BJ (cell line): ENCODE results near the gene MORF4L1. TPM values are rescaled to one million over a fixed set of nuclear protein-coding genes. Genes with fewer than 3 reads are reported as not detected.
"Not testable (repeated sequence)": the region's sequence is repeated elsewhere in the genome, so short reads cannot be mapped to it uniquely, and the experiment has no call there.

ENCODE experiments used
- CTCF ChIA-PET: fragments of 350-600 bp; formaldehyde crosslinking; extraction: SDS; loops from one replicate; lab custom pipeline; 2021; ENCODE audit warnings: antibody characterized with exemption, inconsistent platforms; lab: Yijun Ruan, JAX
- POLR2A ChIA-PET: fragments of 300-600 bp; sonication (Branson Sonifier 250); formaldehyde crosslinking; extraction: SDS; loops from one replicate; lab custom pipeline; 2021; ENCODE audit warnings: antibody characterized with exemption; lab: Charles Lee
- DNase-seq: peaks from one replicate; pipeline ENCODE4 v3.0.0-alpha.2; 2011; ENCODE audit warnings: low read depth
- H3K27me3 ChIP-seq: 2 replicates; pipeline ENCODE4 v1.6.0; 2011; ENCODE audit warnings: low read length; ENCODE audit not compliant: control insufficient read depth, insufficient read depth
- H3K36me3 ChIP-seq: 2 replicates; pipeline ENCODE4 v1.5.1; 2011; ENCODE audit warnings: low read length; ENCODE audit not compliant: control insufficient read depth, insufficient read depth
- H3K4me3 ChIP-seq: 2 replicates; pipeline ENCODE4 v1.5.1; 2011; ENCODE audit warnings: low read depth, mild to moderate bottlenecking, control low read depth, low read length
- polyA plus RNA-seq: library from polyadenylated mRNA; depleted of rRNA; stranded (reverse); fragments of >200 nt; gene quantifications from 2 replicates; pipeline ENCODE4 v1.2.3, GENCODE V29; 2011
- TF ChIP-seq, protein P1 (sequence below): IDR thresholded peaks from 2 replicates; pipeline ENCODE4 v1.5.1; 2011; ENCODE audit warnings: low read depth, mild to moderate bottlenecking, control low read depth, inconsistent platforms, low read length, moderate library complexity; ENCODE audit not compliant: insufficient read depth

The MORF4L1 gene
- polyA plus RNA-seq, 1 experiment, result 199 TPM

GRCh38 chr15:78872972-78873792, 492 bp downstream of the MORF4L1 start:
- CTCF ChIA-PET, result interaction anchor here (0.6 to 3.3 kb wide), 9 partner anchors 9 to 105 kb away, joined by 3 to 20 read pairs (median 3); no protein-coding TSS in a partner anchor

GRCh38 chr15:78873793-78874765, 1.4 kb downstream of the MORF4L1 start:
- TF ChIP-seq, protein P1, sequence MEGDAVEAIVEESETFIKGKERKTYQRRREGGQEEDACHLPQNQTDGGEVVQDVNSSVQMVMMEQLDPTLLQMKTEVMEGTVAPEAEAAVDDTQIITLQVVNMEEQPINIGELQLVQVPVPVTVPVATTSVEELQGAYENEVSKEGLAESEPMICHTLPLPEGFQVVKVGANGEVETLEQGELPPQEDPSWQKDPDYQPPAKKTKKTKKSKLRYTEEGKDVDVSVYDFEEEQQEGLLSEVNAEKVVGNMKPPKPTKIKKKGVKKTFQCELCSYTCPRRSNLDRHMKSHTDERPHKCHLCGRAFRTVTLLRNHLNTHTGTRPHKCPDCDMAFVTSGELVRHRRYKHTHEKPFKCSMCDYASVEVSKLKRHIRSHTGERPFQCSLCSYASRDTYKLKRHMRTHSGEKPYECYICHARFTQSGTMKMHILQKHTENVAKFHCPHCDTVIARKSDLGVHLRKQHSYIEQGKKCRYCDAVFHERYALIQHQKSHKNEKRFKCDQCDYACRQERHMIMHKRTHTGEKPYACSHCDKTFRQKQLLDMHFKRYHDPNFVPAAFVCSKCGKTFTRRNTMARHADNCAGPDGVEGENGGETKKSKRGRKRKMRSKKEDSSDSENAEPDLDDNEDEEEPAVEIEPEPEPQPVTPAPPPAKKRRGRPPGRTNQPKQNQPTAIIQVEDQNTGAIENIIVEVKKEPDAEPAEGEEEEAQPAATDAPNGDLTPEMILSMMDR, result no peak
- H3K36me3 ChIP-seq, result no peaks in the 10 kb centered on the region
- DNase-seq, result no peak
- ChIA-PET CTCF (interaction anchor here (0.6 to 3.3 kb wide), 6 partner anchors 8 to 72 kb away, joined by 3 to 20 read pairs (median 4); no protein-coding TSS in a partner anchor), POLR2A (interaction anchor here (1.3 kb wide), 1 partner anchor 14 kb away, joined by 4 read pairs; no protein-coding TSS in a partner anchor)
- no peaks in the 10 kb centered on the region for H3K27me3 ChIP-seq
- H3K4me3 ChIP-seq, result peak overlapping the region; percentile 100

More at GRCh38 chr15:78872972-78873792, 492 bp downstream of the MORF4L1 start:
- TF ChIP-seq, protein P1, result peak; percentile 63
- H3K27me3 ChIP-seq, result no peaks in the 10 kb centered on the region
- H3K4me3 ChIP-seq, result peak overlapping the region; percentile 100
- peak; percentile 74 for DNase-seq
- POLR2A ChIA-PET, result interaction anchor here (0.5 to 1.3 kb wide), 4 partner anchors 13 to 145 kb away, joined by 3 to 5 read pairs (median 4); no protein-coding TSS in a partner anchor
- no peaks in the 10 kb centered on the region for H3K36me3 ChIP-seq

- TF ChIP-seq, protein P1, result no peak
- Histone ChIP-seq H3K36me3 (no peaks in the 10 kb centered on the region), H3K4me3 (peak overlapping the region; percentile 100), H3K27me3 (no peaks in the 10 kb centered on the region)
- no peak for DNase-seq
- CTCF ChIA-PET, result no interaction called here
- POLR2A ChIA-PET, result interaction anchor here (0.7 kb wide), 1 partner anchor 16 kb away, joined by 16 read pairs; no protein-coding TSS in a partner anchor
These were observed 2.6 kb downstream of the MORF4L1 start for GRCh38 chr15:78875107-78875914.

GRCh38 chr15:78876954-78877353, 4.3 kb downstream of the MORF4L1 start:
- H3K36me3 ChIP-seq, H3K4me3 ChIP-seq: not testable (repeated sequence)

GRCh38 chr15:78878356-78878755, 5.7 kb downstream of the MORF4L1 start:
- no peak overlapping the region for H3K4me3 ChIP-seq
- CTCF ChIA-PET, result no interaction called here
- H3K36me3 ChIP-seq, result peaks cover 2% of the 10 kb centered on the region; the same call in 1 of the 2 replicates
- POLR2A ChIA-PET, result interaction anchor here (0.7 kb wide), 1 partner anchor 1925 kb away, joined by 5 read pairs; no protein-coding TSS in a partner anchor
- no peak for DNase-seq
- no peaks in the 10 kb centered on the region for H3K27me3 ChIP-seq
- TF ChIP-seq, protein P1, result no peak

More at GRCh38 chr15:78876954-78877353, 4.3 kb downstream of the MORF4L1 start:
- DNase-seq, CTCF ChIA-PET, POLR2A ChIA-PET, H3K27me3 ChIP-seq: not testable (repeated sequence)
